SU-DHL-6 (cell line): Measurements from ENCODE around the gene MEIOB.

Experiments used
- H2AFZ ChIP-seq: fragments of 200-600 bp; sonication (generic); 2 replicates; pipeline ENCODE4 v1.6.1; 2014; ENCODE audit warnings: low read depth, mild to moderate bottlenecking, moderate library complexity, mixed read lengths, antibody characterized with exemption, low read length; ENCODE audit not compliant: severe bottlenecking
- H3F3A ChIP-seq: fragments of 200-600 bp; shearing (Covaris generic); 2 replicates; pipeline ENCODE4 v1.6.0; 2016; ENCODE audit warnings: antibody characterized with exemption, mild to moderate bottlenecking; ENCODE audit not compliant: insufficient read depth
- H3K27ac ChIP-seq: fragments of 200-600 bp; sonication (generic); 2 replicates; pipeline ENCODE4 v1.5.1; 2016; ENCODE audit warnings: low read depth, mild to moderate bottlenecking, low read length, moderate library complexity, mixed read lengths
- H3K27me3 ChIP-seq: fragments of 200-600 bp; sonication (generic), shearing (Covaris generic); 2 replicates; pipeline ENCODE4 v1.6.0; 2014; ENCODE audit warnings: mild to moderate bottlenecking, low read length
- H3K36me3 ChIP-seq: fragments of 200-600 bp; sonication (generic); 2 replicates; pipeline ENCODE4 v1.6.1; 2014; ENCODE audit warnings: mild to moderate bottlenecking, low read length, mixed read lengths
- H3K4me2 ChIP-seq: fragments of 300-600, 200-600 bp; shearing (Covaris generic), sonication (generic); 2 replicates; pipeline ENCODE4 v1.6.0; 2014; ENCODE audit warnings: low read length, low read depth, mild to moderate bottlenecking; ENCODE audit not compliant: poor library complexity, severe bottlenecking
- H3K4me3 ChIP-seq: fragments of 200-600 bp; sonication (generic); 2 replicates; pipeline ENCODE4 v1.5.1; 2014; ENCODE audit warnings: antibody characterized with exemption, low read length, mild to moderate bottlenecking, mixed read lengths; ENCODE audit not compliant: insufficient read depth, poor library complexity, severe bottlenecking
- H3K79me2 ChIP-seq: fragments of 200-600 bp; sonication (generic); 2 replicates; pipeline ENCODE4 v1.6.1; 2014; ENCODE audit warnings: mild to moderate bottlenecking, low read length, moderate library complexity; ENCODE audit not compliant: insufficient read depth
- H3K9ac ChIP-seq: fragments of 200-600 bp; sonication (generic); 2 replicates; pipeline ENCODE4 v1.7.0; 2014; ENCODE audit warnings: mild to moderate bottlenecking, low read length
- H3K9me2 ChIP-seq: fragments of 200-600 bp; sonication (generic); replicated peaks from 2 replicates; pipeline ENCODE4 v1.6.1; 2014; ENCODE audit warnings: low read length; ENCODE audit not compliant: insufficient read depth
- H3K9me3 ChIP-seq: fragments of 200-600 bp; sonication (generic); 2 replicates; pipeline ENCODE4 v1.6.1; 2014; ENCODE audit warnings: low read length, mixed read lengths; ENCODE audit not compliant: insufficient read depth
- H4K20me1 ChIP-seq: fragments of 200-600 bp; sonication (generic); 2 replicates; pipeline ENCODE4 v1.6.1; 2014; ENCODE audit warnings: low read depth, mild to moderate bottlenecking, antibody characterized with exemption, low read length, moderate library complexity, mixed read lengths
- EZH2phosphoT487 ChIP-seq: fragments of 200-600 bp; sonication (generic), shearing (Covaris generic); conservative IDR thresholded peaks from 2 replicates; pipeline ENCODE4 v1.6.1; 2018; ENCODE audit warnings: mild to moderate bottlenecking, antibody characterized with exemption, low read length, moderate library complexity, mixed read lengths
- TF ChIP-seq, protein P1 (sequence below): fragments of 200-600 bp; sonication (generic); IDR thresholded peaks from one replicate; pipeline ENCODE4 v1.5.1; 2017; ENCODE audit warnings: antibody characterized with exemption, mild to moderate bottlenecking, low read length, moderate library complexity; ENCODE audit not compliant: insufficient read depth, poor library complexity, severe bottlenecking

MEIOB gene

DNA sequence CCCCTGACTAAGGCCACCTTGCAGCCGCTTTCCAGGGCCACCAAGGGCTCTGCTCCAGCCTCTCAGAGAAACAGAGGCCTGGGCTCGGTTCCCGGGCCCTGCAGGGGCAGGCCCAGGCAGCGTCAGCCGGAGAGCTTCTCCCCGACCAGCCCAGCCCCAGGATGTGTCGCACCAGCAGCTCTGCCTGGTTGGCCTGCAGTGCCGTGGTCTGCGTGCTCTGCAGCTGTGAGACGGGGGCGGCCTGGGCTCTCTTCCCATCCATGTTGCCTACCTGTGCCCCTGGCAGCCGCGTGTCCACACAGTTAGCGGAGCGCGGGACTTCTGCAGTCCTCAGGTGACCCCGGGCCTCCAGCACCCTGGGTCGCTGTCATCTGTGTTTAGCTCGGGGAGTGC is 83.3 kb downstream of the MEIOB start:
- no peak for TF ChIP-seq EZH2phosphoT487
- TF ChIP-seq, protein P1, sequence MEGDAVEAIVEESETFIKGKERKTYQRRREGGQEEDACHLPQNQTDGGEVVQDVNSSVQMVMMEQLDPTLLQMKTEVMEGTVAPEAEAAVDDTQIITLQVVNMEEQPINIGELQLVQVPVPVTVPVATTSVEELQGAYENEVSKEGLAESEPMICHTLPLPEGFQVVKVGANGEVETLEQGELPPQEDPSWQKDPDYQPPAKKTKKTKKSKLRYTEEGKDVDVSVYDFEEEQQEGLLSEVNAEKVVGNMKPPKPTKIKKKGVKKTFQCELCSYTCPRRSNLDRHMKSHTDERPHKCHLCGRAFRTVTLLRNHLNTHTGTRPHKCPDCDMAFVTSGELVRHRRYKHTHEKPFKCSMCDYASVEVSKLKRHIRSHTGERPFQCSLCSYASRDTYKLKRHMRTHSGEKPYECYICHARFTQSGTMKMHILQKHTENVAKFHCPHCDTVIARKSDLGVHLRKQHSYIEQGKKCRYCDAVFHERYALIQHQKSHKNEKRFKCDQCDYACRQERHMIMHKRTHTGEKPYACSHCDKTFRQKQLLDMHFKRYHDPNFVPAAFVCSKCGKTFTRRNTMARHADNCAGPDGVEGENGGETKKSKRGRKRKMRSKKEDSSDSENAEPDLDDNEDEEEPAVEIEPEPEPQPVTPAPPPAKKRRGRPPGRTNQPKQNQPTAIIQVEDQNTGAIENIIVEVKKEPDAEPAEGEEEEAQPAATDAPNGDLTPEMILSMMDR = no peak

DNA sequence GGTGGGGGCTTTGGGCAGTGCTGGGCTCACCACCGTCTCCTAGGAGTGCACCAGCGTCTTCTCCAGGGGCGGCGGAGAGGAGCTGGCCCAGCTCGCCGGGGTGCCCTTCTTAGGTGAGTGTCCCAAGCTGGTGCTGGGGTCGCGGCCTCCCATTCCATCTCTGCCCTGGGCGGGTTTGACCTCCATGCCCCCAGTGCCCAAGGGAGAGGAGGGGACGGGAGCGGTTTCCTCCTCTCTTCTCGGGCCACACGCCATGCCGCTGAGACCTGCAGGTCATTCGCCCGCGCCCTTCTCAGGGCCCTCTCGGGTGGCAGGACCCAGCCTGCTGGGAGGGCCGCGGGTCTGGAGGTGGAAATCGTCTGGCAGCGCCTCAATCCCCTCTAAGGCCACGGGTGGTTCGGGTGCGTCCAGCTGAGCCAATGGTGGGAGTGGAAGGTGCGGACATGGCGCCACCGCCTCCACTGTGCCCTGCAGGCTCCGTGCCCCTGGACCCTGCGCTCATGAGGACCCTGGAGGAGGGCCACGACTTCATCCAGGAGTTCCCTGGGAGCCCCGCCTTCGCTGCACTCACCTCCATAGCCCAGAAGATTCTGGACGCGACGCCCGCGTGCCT is 83.8 kb downstream of the MEIOB start:
- Histone ChIP-seq H4K20me1 (no peaks in the 10 kb centered on the region), H3K79me2 (peaks cover 30% of the 10 kb centered on the region), H3K36me3 (no peaks in the 10 kb centered on the region), H3F3A (no peaks in the 10 kb centered on the region), H3K9ac (no peak overlapping the region), H3K4me2 (no peak overlapping the region), H3K27ac (no peak overlapping the region), H2AFZ (no peak overlapping the region), H3K27me3 (no peaks in the 10 kb centered on the region), H3K4me3 (no peak overlapping the region), H3K9me2 (no peaks in the 10 kb centered on the region), H3K9me3 (no peaks in the 10 kb centered on the region)
- TF ChIP-seq EZH2phosphoT487 = no peak
- TF ChIP-seq, protein P1 = no peak

More for the DNA sequence above, 83.3 kb downstream of the MEIOB start:
- H4K20me1 ChIP-seq = no peaks in the 10 kb centered on the region
- H2AFZ ChIP-seq = no peak overlapping the region
- H3K79me2 ChIP-seq = peaks cover 25% of the 10 kb centered on the region
- H3K4me3 ChIP-seq = no peak overlapping the region
- no peaks in the 10 kb centered on the region for H3K9me3 ChIP-seq
- no peaks in the 10 kb centered on the region for H3K9me2 ChIP-seq
- H3K36me3 ChIP-seq = no peaks in the 10 kb centered on the region
- H3K27me3 ChIP-seq = no peaks in the 10 kb centered on the region
- H3K27ac ChIP-seq = no peak overlapping the region
- H3K9ac ChIP-seq = no peak overlapping the region
- no peaks in the 10 kb centered on the region for H3F3A ChIP-seq
- H3K4me2 ChIP-seq = no peak overlapping the region

DNA sequence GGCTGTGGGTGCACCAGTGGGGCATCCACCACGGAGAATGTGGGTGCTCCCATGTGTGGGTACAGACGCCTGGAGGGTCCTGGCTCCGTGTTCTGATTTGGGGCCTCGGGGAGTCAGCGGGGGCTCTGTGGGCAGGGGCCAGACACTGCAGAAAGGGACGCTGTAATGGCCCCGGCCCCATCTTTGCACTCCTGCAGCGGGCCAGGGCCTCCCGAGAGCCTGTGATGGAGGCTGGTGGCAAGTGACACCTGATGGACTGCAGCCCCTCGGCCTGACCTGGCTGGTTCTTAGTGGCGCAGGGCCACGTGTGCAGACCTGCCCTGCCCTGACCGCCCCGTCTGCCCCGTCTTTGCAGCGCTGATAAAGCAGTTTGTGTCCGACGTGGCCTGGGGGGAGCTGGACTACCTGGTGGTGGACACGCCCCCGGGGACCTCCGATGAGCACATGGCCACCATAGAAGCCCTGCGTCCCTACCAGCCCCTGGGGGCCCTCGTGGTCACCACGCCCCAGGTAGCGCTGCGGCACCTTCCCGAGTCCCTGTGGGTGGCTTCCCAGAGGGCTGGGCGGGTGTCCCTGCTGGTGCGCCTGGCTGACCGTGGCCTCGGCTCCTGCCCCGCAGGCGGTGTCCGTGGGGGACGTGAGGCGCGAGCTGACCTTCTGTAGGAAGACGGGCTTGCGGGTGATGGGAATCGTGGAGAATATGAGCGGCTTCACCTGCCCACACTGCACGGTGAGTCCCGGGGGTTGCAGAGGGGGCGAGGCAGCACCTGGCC is 84.5 kb downstream of the MEIOB start:
- Histone ChIP-seq H2AFZ (no peak overlapping the region), H3K27me3 (no peaks in the 10 kb centered on the region), H3F3A (no peaks in the 10 kb centered on the region), H3K9me2 (no peaks in the 10 kb centered on the region), H3K4me2 (no peak overlapping the region), H3K27ac (no peak overlapping the region), H3K9me3 (no peaks in the 10 kb centered on the region), H3K79me2 (peaks cover 32% of the 10 kb centered on the region), H3K36me3 (no peaks in the 10 kb centered on the region), H3K9ac (no peak overlapping the region), H3K4me3 (no peak overlapping the region), H4K20me1 (no peaks in the 10 kb centered on the region)
- TF ChIP-seq, protein P1 = no peak
- no peak for TF ChIP-seq EZH2phosphoT487
